DND-41 (cell line): ENCODE results near the gene DLST.

Experiments used
- ATAC-seq: fragments of 200-7000 bp; cut with Tn5 transposase; 3 replicates; pipeline ENCODE4 v1.9.1; 2021; ENCODE audit warnings: low read depth; ENCODE audit not compliant: insufficient read depth
- DNase-seq: peaks from one replicate; pipeline ENCODE4 v3.0.0-alpha.2; 2020
- H2AFZ ChIP-seq: 2 replicates; pipeline ENCODE4 v1.6.0; 2012; ENCODE audit warnings: low read depth, low read length
- H3K27ac ChIP-seq: 2 replicates; pipeline ENCODE4 v1.5.1; 2012; ENCODE audit warnings: low read length, inconsistent platforms
- H3K27me3 ChIP-seq: fragments of 200-600 bp; sonication (generic); 2 replicates; pipeline ENCODE4 v1.6.0; 2012; ENCODE audit warnings: low read length, mild to moderate bottlenecking, inconsistent platforms; ENCODE audit not compliant: insufficient read depth, poor library complexity
- H3K36me3 ChIP-seq: 2 replicates; pipeline ENCODE4 v1.5.1; 2012; ENCODE audit warnings: low read length, inconsistent platforms; ENCODE audit not compliant: insufficient read depth
- H3K4me1 ChIP-seq: 2 replicates; pipeline ENCODE4 v1.5.1; 2012; ENCODE audit warnings: mild to moderate bottlenecking, low read length; ENCODE audit not compliant: insufficient read depth
- H3K4me2 ChIP-seq: 2 replicates; pipeline ENCODE4 v1.6.0; 2012; ENCODE audit warnings: mild to moderate bottlenecking, moderate library complexity, low read length, inconsistent platforms; ENCODE audit not compliant: insufficient read depth
- H3K4me3 ChIP-seq, 2 experiments: fragments of 200-600 bp in 1 of 2; shearing (Covaris generic) in 1 of 2; 2 replicates each; pipeline ENCODE4 v1.5.1; 2012 to 2016; ENCODE audit warnings: inconsistent platforms in 2 of 2, low read length in 2 of 2, mild to moderate bottlenecking in 2 of 2, low read depth in 1 of 2, moderate library complexity in 1 of 2
- H3K79me2 ChIP-seq: 2 replicates; pipeline ENCODE4 v1.6.0; 2012; ENCODE audit warnings: low read length, inconsistent platforms; ENCODE audit not compliant: insufficient read depth
- H3K9ac ChIP-seq: 2 replicates; pipeline ENCODE4 v1.6.0; 2012; ENCODE audit warnings: low read depth, mild to moderate bottlenecking, inconsistent platforms, low read length, moderate library complexity
- H3K9me3 ChIP-seq: 2 replicates; pipeline ENCODE4 v1.5.1; 2012; ENCODE audit warnings: low read length, moderate library complexity, mild to moderate bottlenecking, inconsistent platforms; ENCODE audit not compliant: insufficient read depth, severe bottlenecking
- H4K20me1 ChIP-seq: 2 replicates; pipeline ENCODE4 v1.6.0; 2012; ENCODE audit warnings: low read length; ENCODE audit not compliant: insufficient read depth
- CTCF ChIP-seq: IDR thresholded peaks from 2 replicates; pipeline ENCODE4 v1.5.1; 2012; ENCODE audit warnings: borderline replicate concordance, low read length, moderate library complexity, mild to moderate bottlenecking; ENCODE audit not compliant: poor library complexity, severe bottlenecking; ENCODE audit errors: extremely low read depth
- EZH2 ChIP-seq: IDR thresholded peaks from 3 replicates; pipeline ENCODE4 v1.6.1; 2012; ENCODE audit warnings: borderline replicate concordance, low read depth, mild to moderate bottlenecking, moderate library complexity, low read length, inconsistent platforms; ENCODE audit not compliant: severe bottlenecking

Gene DLST

GRCh38 chr14:74945852-74946658 is 64.3 kb downstream of the DLST start:
- no peak overlapping the region for H3K4me2 ChIP-seq
- peak; percentile 74 for DNase-seq
- peak; percentile 94 for TF ChIP-seq CTCF
- no peak for TF ChIP-seq EZH2
- H3K4me3 ChIP-seq: no peak overlapping the region
- H3K79me2 ChIP-seq: no peaks in the 10 kb centered on the region
- ATAC-seq: peak; percentile 89
- H3K9ac ChIP-seq: no peak overlapping the region
- H3K27ac ChIP-seq: no peak overlapping the region
- no peaks in the 10 kb centered on the region for H3K4me1 ChIP-seq
- peak overlapping the region; percentile 11 for H2AFZ ChIP-seq
- no peaks in the 10 kb centered on the region for H4K20me1 ChIP-seq
- H3K36me3 ChIP-seq: no peaks in the 10 kb centered on the region
- H3K27me3 ChIP-seq: no peaks in the 10 kb centered on the region
- H3K9me3 ChIP-seq: no peaks in the 10 kb centered on the region

- H3K27ac ChIP-seq: no peak overlapping the region
- DNase-seq: no peak
- no peak for TF ChIP-seq CTCF
- no peak for TF ChIP-seq EZH2
- no peaks in the 10 kb centered on the region for H3K79me2 ChIP-seq
- H2AFZ ChIP-seq: peak overlapping the region; percentile 11; the same call in 1 of the 2 replicates
- no peak overlapping the region for H3K4me3 ChIP-seq
- H3K27me3 ChIP-seq: no peaks in the 10 kb centered on the region
- H4K20me1 ChIP-seq: no peaks in the 10 kb centered on the region
- no peaks in the 10 kb centered on the region for H3K9me3 ChIP-seq
- no peaks in the 10 kb centered on the region for H3K4me1 ChIP-seq
- no peak overlapping the region for H3K4me2 ChIP-seq
- no peak for ATAC-seq
- H3K9ac ChIP-seq: no peak overlapping the region
- H3K36me3 ChIP-seq: no peaks in the 10 kb centered on the region
Observed at GRCh38 chr14:74946659-74947281, 65.1 kb downstream of the DLST start.

- Histone ChIP-seq H3K36me3 (no peaks in the 10 kb centered on the region), H3K4me2 (no peak overlapping the region), H3K27ac (no peak overlapping the region)
Observed at GRCh38 chr14:74947353-74948227, 65.9 kb downstream of the DLST start.

More at GRCh38 chr14:74947353-74948227, 65.9 kb downstream of the DLST start:
- Histone ChIP-seq H3K79me2 (no peaks in the 10 kb centered on the region), H3K9ac (no peak overlapping the region), H4K20me1 (no peaks in the 10 kb centered on the region), H3K4me1 (no peaks in the 10 kb centered on the region), H3K4me3 (no peak overlapping the region), H3K27me3 (no peaks in the 10 kb centered on the region), H2AFZ (no peak overlapping the region), H3K9me3 (no peaks in the 10 kb centered on the region)
- TF ChIP-seq EZH2 (no peak), CTCF (no peak)
- DNase-seq: no peak
- ATAC-seq: no peak
